ENCODE data around the gene MSMO1. TPM values are rescaled to one million over a fixed set of nuclear protein-coding genes. Genes with fewer than 3 reads are reported as not detected.
"Not testable (repeated sequence)": the region's sequence is repeated elsewhere in the genome, so short reads cannot be mapped to it uniquely, and the experiment has no call there.

The MSMO1 gene
- total RNA-seq, 2 donors from 2014 or later = 106 to 109 TPM

GRCh38 chr4:165335163-165335703, 7.8 kb downstream of the MSMO1 start:
- WGBS, 2 experiments (ENCODE audit: insufficient coverage in 1 of 2, insufficient read length in 1 of 2) = 87 to 90% methylated on average over 3 of the region's 3 CpGs
- Mint-ChIP-seq H3K9me3 (no peaks in the 10 kb centered on the region), H3K27ac (peak overlapping the region; percentile 59), H3K36me3 (ENCODE audit: low read depth) (peaks cover 49% of the 10 kb centered on the region), H3K4me3 (no peak overlapping the region), H3K27me3 (ENCODE audit: insufficient read depth) (no peaks in the 10 kb centered on the region), H3K4me1 (peaks cover 40% of the 10 kb centered on the region)
- no peak for TF ChIP-seq CTCF (conservative IDR thresholded peaks at IDR 0.05)
- H3K4me1 ChIP-seq (ENCODE audit: control insufficient read depth, insufficient read depth, low read length) = peaks cover 5% of the 10 kb centered on the region
- no peak overlapping the region for H3K9ac ChIP-seq (ENCODE audit: extremely low read depth, low read length, poor library complexity, severe bottlenecking)
- H3K36me3 ChIP-seq (ENCODE audit: control insufficient read depth, insufficient read depth, low read length) = peaks cover 88% of the 10 kb centered on the region
- H3K4me3 ChIP-seq (ENCODE audit: low read length) = peak overlapping the region; percentile 25
- DNase-seq = no peak
- no peak overlapping the region for H3K27ac ChIP-seq (ENCODE audit: low read depth, low read length)
- no peaks in the 10 kb centered on the region for H3K27me3 ChIP-seq (ENCODE audit: control insufficient read depth, insufficient read depth, low read length, poor library complexity, severe bottlenecking)
- no peaks in the 10 kb centered on the region for H3K9me3 ChIP-seq (ENCODE audit: control insufficient read depth, low read length)

- Histone ChIP-seq H3K9me3 (ENCODE audit: control insufficient read depth, low read length) (no peaks in the 10 kb centered on the region), H3K27me3 (ENCODE audit: control insufficient read depth, insufficient read depth, low read length, poor library complexity, severe bottlenecking) (no peaks in the 10 kb centered on the region), H3K27ac (ENCODE audit: low read depth, low read length) (no peak overlapping the region), H3K4me1 (ENCODE audit: control insufficient read depth, insufficient read depth, low read length) (peaks cover 5% of the 10 kb centered on the region), H3K4me3 (ENCODE audit: low read length) (no peak overlapping the region), H3K36me3 (ENCODE audit: control insufficient read depth, insufficient read depth, low read length) (peaks cover 92% of the 10 kb centered on the region), H3K9ac (ENCODE audit: extremely low read depth, low read length, poor library complexity, severe bottlenecking) (no peak overlapping the region)
- Mint-ChIP-seq H3K36me3 (ENCODE audit: low read depth) (peaks cover 50% of the 10 kb centered on the region), H3K27ac (no peak overlapping the region), H3K9me3 (no peaks in the 10 kb centered on the region), H3K27me3 (ENCODE audit: insufficient read depth) (no peaks in the 10 kb centered on the region), H3K4me3 (no peak overlapping the region), H3K4me1 (peaks cover 29% of the 10 kb centered on the region)
- no peak for DNase-seq
- 92 to 97% methylated on average over 6 of the region's 6 CpGs for WGBS, 2 experiments (ENCODE audit: insufficient coverage in 1 of 2, insufficient read length in 1 of 2)
- TF ChIP-seq CTCF (conservative IDR thresholded peaks at IDR 0.05) = no peak
These were observed 9.3 kb downstream of the MSMO1 start for GRCh38 chr4:165336743-165337142.

- H3K27ac Mint-ChIP-seq; H3K4me1 Mint-ChIP-seq; H3K9ac ChIP-seq (ENCODE audit: extremely low read depth, low read length, poor library complexity, severe bottlenecking); H3K27me3 Mint-ChIP-seq (ENCODE audit: insufficient read depth); H3K9me3 ChIP-seq (ENCODE audit: control insufficient read depth, low read length); H3K9me3 Mint-ChIP-seq; H3K27me3 ChIP-seq (ENCODE audit: control insufficient read depth, insufficient read depth, low read length, poor library complexity, severe bottlenecking); H3K4me3 ChIP-seq (ENCODE audit: low read length); H3K4me1 ChIP-seq (ENCODE audit: control insufficient read depth, insufficient read depth, low read length); H3K27ac ChIP-seq (ENCODE audit: low read depth, low read length); DNase-seq; H3K4me3 Mint-ChIP-seq: not testable (repeated sequence)
- 94 to 100% methylated on average over 2 to 5 of the region's 5 CpGs for WGBS, 2 experiments (ENCODE audit: insufficient coverage in 1 of 2, insufficient read length in 1 of 2)
- peaks cover 37% of the 10 kb centered on the region for H3K36me3 Mint-ChIP-seq (ENCODE audit: low read depth)
- peaks cover 61% of the 10 kb centered on the region for H3K36me3 ChIP-seq (ENCODE audit: control insufficient read depth, insufficient read depth, low read length)
These were observed 14.9 kb downstream of the MSMO1 start for GRCh38 chr4:165342340-165342739.
